Activated CD8-positive, alpha-beta T cell treated with anti-CD3 and anti-CD28 coated beads, Interleukin-2, amount 10 ng/mL, durations not matched to agents 7 days and 5 days (primary cell): ENCODE measurements around the gene CDH15. TPM values are rescaled to one million over a fixed set of nuclear protein-coding genes. Genes with fewer than 3 reads are reported as not detected.
A peak's percentile ranks its signal among the peaks of the same experiment; 100 is the strongest.

ENCODE experiments used
- ATAC-seq: fragments of 150-1000 bp; cut with Tn5 transposase; one replicate; pipeline ENCODE4 v1.10.0; 2021; ENCODE audit warnings: moderate library complexity
- CTCF ChIA-PET: fragments of 350-600 bp; sonication (Branson Sonifier 250); formaldehyde crosslinking; loops from one replicate; lab custom pipeline; 2021; ENCODE audit warnings: antibody characterized with exemption; lab: Charles Lee
- POLR2A ChIA-PET: fragments of 350-600 bp; sonication (Branson Sonifier 250); formaldehyde crosslinking; loops from one replicate; lab custom pipeline; 2021; ENCODE audit warnings: antibody characterized with exemption; lab: Charles Lee
- DNase-seq: peaks from one replicate; pipeline ENCODE4 v3.0.0-alpha.2; 2020
- H3K27ac Mint-ChIP-seq: one replicate; pipeline ENCODE4 v1.8.0; 2021; ENCODE audit warnings: mild to moderate bottlenecking, mixed read lengths
- H3K27me3 Mint-ChIP-seq: one replicate; pipeline ENCODE4 v1.8.0; 2021; ENCODE audit warnings: low read depth, mixed read lengths
- H3K36me3 Mint-ChIP-seq: one replicate; pipeline ENCODE4 v1.8.0; 2021; ENCODE audit warnings: low read depth, mixed read lengths
- H3K4me1 Mint-ChIP-seq: one replicate; pipeline ENCODE4 v1.8.0; 2021; ENCODE audit warnings: low read depth, mixed read lengths
- H3K4me3 Mint-ChIP-seq: one replicate; pipeline ENCODE4 v1.8.0; 2021; ENCODE audit warnings: mild to moderate bottlenecking, mixed read lengths
- H3K9me3 Mint-ChIP-seq: one replicate; pipeline ENCODE4 v1.8.0; 2022; ENCODE audit warnings: mixed read lengths; ENCODE audit not compliant: insufficient read depth
- total RNA-seq, 2 experiments: library from RNA; stranded (reverse); gene quantifications; one replicate each; pipeline ENCODE4 v1.2.3, GENCODE V29; 2021

Gene CDH15
- total RNA-seq, 2 experiments from 2014 or later = not detected

DNA sequence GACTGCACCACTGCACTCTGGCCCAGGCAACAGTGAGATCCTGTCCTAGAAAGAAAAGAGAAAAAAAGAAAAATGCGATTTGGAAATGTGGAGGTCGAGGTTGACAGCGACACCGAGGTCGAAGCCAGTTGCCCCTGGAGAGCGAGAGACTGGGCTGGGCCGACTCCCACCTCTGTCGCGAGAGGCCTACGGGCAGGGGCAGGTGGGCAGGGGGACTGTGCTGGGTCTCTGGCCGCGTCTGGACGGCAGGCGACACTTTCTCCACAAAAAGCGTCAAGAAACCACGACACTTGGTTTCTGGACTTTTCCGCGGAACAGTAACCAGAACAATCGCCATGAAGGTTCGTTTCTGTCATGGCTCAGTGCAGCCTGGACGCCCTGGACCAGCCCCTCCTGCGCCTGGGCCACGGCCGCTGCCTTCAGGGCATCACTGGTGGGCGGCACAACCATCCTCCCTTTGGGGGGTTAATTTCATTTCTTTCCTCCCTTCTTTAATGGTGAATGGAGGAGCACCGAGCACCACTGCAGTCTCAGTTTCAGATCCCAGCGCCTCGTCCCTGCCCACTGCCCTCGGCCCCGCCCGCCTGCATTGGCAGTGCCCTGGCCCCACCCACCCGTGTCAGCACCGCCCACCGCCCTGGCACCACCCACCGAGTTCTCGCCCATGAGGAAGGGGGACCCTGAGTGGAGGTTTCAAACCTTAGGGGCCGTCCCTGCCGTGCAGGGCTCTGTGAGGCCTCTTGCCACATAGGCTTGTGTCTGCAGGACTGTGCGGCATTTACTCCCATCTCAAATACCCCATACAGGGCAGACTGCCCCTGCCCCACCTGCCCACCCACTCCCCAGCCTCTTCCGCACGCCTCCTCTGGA is 18.5 kb upstream of the CDH15 start:
- Mint-ChIP-seq H3K9me3 (peaks cover 10% of the 10 kb centered on the region), H3K27ac (no peak overlapping the region), H3K4me3 (no peak overlapping the region), H3K36me3 (peaks cover 34% of the 10 kb centered on the region), H3K27me3 (no peaks in the 10 kb centered on the region), H3K4me1 (no peaks in the 10 kb centered on the region)
- ATAC-seq (no peak), DNase-seq (no peak)
- ChIA-PET CTCF (no interaction called here), POLR2A (no interaction called here)

DNA sequence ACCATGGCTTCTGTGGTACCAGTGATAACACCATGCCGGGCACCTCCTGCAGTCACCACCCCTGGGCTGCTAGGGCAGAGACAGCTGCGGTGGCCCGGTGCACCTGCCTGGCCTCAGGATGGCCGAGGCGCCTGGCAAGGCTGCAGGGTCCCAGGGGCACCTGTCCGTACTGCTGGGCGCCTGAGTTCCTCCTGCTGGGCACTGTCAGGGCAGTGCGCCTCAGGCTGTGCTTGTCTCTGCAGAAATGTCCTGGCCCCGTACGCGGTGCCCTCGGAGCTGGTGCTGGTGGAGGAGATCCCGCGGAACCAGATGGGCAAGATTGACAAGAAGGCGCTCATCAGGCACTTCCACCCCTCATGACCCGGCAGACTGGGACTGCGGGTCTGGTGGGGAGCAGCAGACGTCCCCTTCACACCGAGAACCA is 17.7 kb upstream of the CDH15 start:
- CTCF ChIA-PET = no interaction called here
- peaks cover 11% of the 10 kb centered on the region for H3K9me3 Mint-ChIP-seq
- H3K4me1 Mint-ChIP-seq = no peaks in the 10 kb centered on the region
- no peak overlapping the region for H3K4me3 Mint-ChIP-seq
- H3K27me3 Mint-ChIP-seq = no peaks in the 10 kb centered on the region
- ATAC-seq = no peak
- H3K36me3 Mint-ChIP-seq = peaks cover 26% of the 10 kb centered on the region
- no peak for DNase-seq
- POLR2A ChIA-PET = no interaction called here
- H3K27ac Mint-ChIP-seq = no peak overlapping the region

DNA sequence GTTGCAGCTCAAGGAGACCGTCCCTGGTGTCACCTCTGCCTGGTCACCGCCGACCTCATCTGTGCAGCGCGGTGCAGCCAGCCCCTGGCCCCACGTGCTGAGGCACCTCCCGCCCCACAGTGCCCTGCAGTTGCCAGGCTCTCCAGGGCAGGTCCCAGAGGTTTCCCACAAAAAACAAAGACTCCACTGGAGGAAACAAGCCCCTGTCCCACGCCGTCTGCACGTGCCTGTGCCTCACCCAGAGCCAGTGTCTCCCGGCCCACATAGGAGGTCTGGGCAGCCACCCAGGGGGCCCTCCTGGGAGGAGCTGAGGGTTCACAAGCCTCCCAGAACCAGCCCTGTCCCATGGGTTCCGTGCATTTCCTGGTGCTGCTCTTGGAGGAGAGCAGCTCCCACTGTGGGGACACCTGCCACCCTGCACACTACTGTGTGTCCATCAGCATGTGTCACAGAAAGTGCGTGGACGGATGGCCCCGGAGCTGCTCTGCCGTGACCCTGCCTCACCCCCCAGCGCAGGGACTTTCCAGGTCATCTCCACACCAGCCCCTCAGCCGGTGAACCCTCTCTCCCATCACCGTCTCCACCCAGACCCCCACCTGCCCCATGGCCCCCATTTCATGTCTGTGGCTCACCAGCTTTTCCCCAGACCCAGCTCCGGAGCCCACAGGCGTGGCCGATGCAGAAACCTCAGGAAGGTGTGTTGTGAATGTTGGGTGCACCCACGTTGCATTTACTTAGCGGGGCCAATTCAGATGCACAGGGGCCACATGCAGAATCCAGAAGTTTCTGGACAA is 17.0 kb upstream of the CDH15 start:
- Mint-ChIP-seq H3K27ac (peak overlapping the region; percentile 11), H3K36me3 (peaks cover 19% of the 10 kb centered on the region), H3K4me1 (no peaks in the 10 kb centered on the region), H3K27me3 (no peaks in the 10 kb centered on the region), H3K9me3 (peaks cover 5% of the 10 kb centered on the region), H3K4me3 (no peak overlapping the region)
- ChIA-PET POLR2A (no interaction called here), CTCF (no interaction called here)
- no peak for ATAC-seq
- no peak for DNase-seq

DNA sequence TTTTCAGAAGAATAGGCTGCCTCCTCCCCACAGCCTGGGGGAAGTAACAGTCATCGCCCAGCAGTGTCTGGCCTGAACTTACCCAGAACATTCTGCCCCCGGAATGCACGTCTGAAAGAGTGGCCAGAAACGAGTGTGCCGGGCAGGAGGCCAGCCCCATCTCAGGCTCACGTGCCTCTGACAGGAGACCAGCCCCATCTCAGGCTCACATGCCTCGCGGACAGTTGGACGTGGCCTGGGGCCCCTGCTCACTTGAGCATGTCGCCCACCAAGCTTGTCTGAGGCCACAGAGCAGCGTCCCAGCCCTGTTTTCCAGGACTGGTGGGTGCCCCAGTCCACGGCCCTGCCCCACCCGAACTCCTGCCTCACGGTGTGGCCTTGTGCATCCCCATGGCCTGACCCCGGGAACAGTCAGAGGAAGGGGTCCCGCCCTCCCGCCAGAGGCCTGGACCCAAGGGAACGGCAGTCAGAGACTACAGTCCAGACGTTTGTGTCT is 16.3 kb upstream of the CDH15 start:
- H3K27me3 Mint-ChIP-seq = no peaks in the 10 kb centered on the region
- peaks cover 13% of the 10 kb centered on the region for H3K36me3 Mint-ChIP-seq
- CTCF ChIA-PET = interaction anchor here (1.2 kb wide), 1 partner anchor 12 kb away, joined by 3 read pairs; no protein-coding TSS in a partner anchor
- DNase-seq = no peak
- peaks cover 3% of the 10 kb centered on the region for H3K9me3 Mint-ChIP-seq
- H3K4me1 Mint-ChIP-seq = no peaks in the 10 kb centered on the region
- POLR2A ChIA-PET = interaction anchor here (0.9 kb wide), 1 partner anchor 18 kb away, joined by 3 read pairs; no protein-coding TSS in a partner anchor
- no peak overlapping the region for H3K4me3 Mint-ChIP-seq
- H3K27ac Mint-ChIP-seq = no peak overlapping the region
- ATAC-seq = no peak

DNA sequence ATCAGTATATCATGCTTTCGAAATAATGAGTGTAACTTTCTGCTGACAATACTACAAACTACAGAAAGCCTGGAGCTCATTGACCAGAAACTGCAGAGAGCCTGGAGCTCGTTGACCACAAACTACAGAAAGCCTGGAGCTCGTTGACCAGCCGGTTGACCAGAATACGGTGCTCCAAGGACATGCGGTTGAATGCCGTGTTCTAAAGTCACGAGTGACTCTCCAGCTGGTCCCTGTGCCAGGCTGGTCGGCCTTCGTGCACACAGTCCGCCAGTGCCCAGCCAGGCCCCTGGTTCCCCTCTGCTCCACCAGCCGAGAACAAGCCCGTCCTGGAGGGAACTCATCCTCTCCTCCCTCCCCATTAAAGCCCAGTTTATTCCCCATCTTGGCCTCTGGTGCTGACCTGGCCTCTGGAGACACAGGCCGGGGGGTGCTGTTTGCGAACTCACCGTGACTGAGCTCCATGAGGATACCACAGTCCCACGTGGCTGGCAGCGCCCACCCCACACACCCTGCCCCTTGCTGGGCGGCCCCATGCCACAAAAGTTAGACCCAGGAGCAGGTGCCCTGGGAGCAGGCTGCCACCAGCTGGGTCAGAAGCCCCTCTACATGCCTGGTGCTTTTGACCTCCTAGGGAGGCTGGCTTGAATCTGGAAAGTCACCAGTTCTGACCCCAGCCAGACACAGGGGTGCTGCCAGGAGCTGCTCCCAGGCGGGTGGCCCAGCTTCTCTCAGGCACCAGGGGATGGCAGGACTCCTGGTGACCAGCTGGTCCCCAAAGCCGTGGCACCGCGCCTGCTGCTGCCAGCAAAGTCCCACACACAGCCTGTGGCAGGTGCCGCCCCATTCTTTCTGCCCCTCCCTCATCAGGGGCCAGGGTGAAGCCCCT is 15.5 kb upstream of the CDH15 start:
- no peak overlapping the region for H3K4me3 Mint-ChIP-seq
- H3K27ac Mint-ChIP-seq = no peak overlapping the region
- H3K9me3 Mint-ChIP-seq = peaks cover 3% of the 10 kb centered on the region
- ChIA-PET CTCF (interaction anchor here (1.2 kb wide), 1 partner anchor 11 kb away, joined by 3 read pairs; no protein-coding TSS in a partner anchor), POLR2A (interaction anchor here (0.9 kb wide), 1 partner anchor 18 kb away, joined by 3 read pairs; no protein-coding TSS in a partner anchor)
- no peaks in the 10 kb centered on the region for H3K4me1 Mint-ChIP-seq
- no peaks in the 10 kb centered on the region for H3K27me3 Mint-ChIP-seq
- DNase-seq = no peak
- peak; percentile 14 for ATAC-seq
- H3K36me3 Mint-ChIP-seq = peaks cover 5% of the 10 kb centered on the region

DNA sequence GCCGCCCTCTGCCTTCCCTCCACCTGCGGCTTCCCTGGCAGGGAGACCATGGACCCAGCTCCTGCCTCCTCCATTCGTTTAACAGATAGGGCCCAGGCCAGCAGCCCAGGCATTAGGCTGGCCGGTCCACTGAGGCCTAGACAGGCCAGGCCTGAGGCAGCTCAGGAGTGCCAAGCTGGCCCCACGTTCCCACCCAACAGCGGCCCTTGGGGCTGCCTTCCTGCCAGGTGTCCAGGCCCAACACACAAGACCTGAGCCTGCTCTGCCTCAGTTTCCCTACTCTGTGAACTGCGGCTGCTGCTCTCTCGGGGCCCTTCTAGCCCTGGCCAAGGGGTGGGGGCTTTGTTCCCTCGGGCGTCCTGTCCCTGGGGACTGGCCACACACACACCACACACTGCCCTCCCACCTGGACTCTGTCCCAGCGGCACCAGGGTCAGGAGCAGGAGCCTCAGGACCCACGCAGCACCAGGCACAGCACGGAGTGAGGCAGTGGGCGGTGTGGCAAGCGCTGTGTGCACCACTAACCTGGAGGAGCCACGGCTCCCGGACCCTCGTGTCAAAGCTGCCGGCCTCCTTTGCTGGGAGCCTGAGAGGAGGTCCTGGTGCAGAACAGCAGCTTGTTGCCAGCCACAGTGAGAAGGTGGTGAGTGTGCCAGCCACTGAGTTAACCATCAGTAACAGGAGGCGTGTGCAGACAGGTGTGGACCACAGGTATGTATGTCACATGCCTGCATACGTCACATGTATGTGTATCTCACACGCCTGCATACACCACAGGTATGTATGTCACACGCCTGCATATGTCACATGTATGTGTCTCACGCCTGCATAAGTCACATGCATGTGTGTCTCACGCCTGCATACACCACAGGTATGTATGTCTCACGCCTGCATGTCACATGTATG is 14.6 kb upstream of the CDH15 start:
- ChIA-PET POLR2A (no interaction called here), CTCF (no interaction called here)
- Mint-ChIP-seq H3K9me3 (peaks cover 3% of the 10 kb centered on the region), H3K27ac (no peak overlapping the region), H3K27me3 (no peaks in the 10 kb centered on the region), H3K4me1 (no peaks in the 10 kb centered on the region), H3K36me3 (peaks cover 2% of the 10 kb centered on the region), H3K4me3 (no peak overlapping the region)
- ATAC-seq (no peak), DNase-seq (no peak)

DNA sequence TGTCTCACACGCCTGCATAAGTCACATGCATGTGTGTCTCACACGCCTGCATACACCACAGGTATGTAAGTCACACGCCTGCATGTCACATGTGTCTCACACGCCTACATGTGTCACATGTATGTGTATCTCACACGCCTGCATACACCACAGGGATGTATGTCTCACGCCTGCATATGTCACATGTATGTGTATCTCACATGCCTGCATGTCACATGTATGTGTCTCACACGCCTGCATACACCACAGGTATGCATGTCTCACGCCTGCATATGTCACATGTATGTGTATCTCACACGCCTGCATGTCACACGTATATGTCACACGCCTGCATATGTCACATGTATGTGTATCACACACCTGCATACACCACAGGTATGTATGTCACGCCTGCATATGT is 13.8 kb upstream of the CDH15 start:
- no peak for DNase-seq
- Mint-ChIP-seq H3K9me3 (peaks cover 3% of the 10 kb centered on the region), H3K27ac (no peak overlapping the region), H3K36me3 (no peaks in the 10 kb centered on the region), H3K27me3 (no peaks in the 10 kb centered on the region), H3K4me1 (no peaks in the 10 kb centered on the region), H3K4me3 (no peak overlapping the region)
- ATAC-seq = no peak
- ChIA-PET POLR2A (no interaction called here), CTCF (no interaction called here)

DNA sequence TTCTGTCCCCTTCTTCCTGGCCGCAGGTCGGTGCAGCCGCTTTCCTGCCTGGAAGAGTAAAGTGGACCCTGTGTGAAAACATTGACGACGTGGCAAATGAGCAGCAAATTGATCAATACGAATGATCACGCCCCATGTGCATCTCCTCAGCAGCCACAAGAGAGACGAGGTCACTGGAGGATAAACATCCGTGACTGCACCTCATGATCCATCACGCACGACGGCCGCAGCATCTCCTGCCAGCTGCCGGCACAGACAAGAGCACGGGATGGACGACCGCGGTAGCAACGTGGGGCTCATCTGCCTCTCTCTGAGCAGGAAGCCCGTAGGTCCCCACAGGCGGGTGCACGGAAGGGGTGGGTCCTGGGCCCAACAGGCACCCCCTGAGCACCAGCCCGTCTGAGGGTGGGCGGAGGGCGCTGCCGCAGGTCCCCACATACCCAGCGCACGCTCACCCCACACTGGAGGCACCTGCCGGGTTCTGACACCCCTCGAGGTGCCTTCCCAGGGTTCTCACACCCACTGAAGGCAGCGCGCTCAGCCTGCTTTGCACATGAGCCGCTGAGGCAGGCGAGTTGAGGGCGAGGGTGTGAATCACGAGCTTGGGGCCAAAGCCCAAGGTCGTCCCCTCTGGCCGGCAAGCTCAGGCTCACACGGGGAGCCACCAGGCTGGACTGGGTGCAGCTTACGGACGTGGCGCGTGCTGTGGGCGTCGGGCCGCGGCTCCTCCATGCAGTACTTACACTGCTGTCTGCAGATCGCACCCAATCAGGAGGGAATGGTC is 12.3 kb upstream of the CDH15 start:
- H3K4me1 Mint-ChIP-seq = no peaks in the 10 kb centered on the region
- POLR2A ChIA-PET = interaction anchor here (0.6 kb wide), 1 partner anchor 220 kb away, joined by 3 read pairs; no protein-coding TSS in a partner anchor
- H3K9me3 Mint-ChIP-seq = peaks cover 3% of the 10 kb centered on the region
- no peak overlapping the region for H3K4me3 Mint-ChIP-seq
- CTCF ChIA-PET = no interaction called here
- no peak for ATAC-seq
- no peaks in the 10 kb centered on the region for H3K36me3 Mint-ChIP-seq
- H3K27me3 Mint-ChIP-seq = no peaks in the 10 kb centered on the region
- H3K27ac Mint-ChIP-seq = no peak overlapping the region
- DNase-seq = no peak

DNA sequence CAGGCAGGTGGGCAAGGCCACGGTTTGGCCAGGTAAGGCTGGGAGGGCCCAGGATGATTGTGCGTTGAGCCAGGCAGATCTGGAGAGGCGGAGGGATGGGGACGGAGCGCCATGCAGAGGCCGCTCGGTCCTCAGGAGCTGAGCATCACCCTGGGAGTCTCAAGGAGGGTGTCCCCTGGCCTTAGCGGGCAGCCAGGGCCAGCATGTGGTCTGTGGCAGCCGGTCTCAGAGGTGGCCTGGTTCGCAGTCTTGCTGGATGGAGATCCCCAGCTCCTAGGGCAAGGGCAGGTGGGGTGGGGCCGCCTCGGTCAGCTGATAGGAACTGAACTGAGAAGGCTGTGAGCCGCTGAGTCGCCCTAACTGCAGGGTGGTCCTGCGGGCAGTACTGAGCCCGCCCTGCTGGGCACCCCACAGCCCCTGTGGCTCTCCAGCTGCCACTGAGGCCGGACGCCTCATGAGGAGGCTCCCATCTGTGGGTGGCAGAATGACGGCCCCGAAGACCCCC is 11.6 kb upstream of the CDH15 start:
- ChIA-PET CTCF (no interaction called here), POLR2A (interaction anchor here (0.6 kb wide), 1 partner anchor 221 kb away, joined by 3 read pairs; no protein-coding TSS in a partner anchor)
- Mint-ChIP-seq H3K27ac (no peak overlapping the region), H3K4me1 (no peaks in the 10 kb centered on the region), H3K9me3 (peaks cover 3% of the 10 kb centered on the region), H3K27me3 (no peaks in the 10 kb centered on the region), H3K4me3 (no peak overlapping the region), H3K36me3 (no peaks in the 10 kb centered on the region)
- DNase-seq (no peak), ATAC-seq (no peak)
